ENCODE results near the gene TUBA1C.

Gene TUBA1C

DNA sequence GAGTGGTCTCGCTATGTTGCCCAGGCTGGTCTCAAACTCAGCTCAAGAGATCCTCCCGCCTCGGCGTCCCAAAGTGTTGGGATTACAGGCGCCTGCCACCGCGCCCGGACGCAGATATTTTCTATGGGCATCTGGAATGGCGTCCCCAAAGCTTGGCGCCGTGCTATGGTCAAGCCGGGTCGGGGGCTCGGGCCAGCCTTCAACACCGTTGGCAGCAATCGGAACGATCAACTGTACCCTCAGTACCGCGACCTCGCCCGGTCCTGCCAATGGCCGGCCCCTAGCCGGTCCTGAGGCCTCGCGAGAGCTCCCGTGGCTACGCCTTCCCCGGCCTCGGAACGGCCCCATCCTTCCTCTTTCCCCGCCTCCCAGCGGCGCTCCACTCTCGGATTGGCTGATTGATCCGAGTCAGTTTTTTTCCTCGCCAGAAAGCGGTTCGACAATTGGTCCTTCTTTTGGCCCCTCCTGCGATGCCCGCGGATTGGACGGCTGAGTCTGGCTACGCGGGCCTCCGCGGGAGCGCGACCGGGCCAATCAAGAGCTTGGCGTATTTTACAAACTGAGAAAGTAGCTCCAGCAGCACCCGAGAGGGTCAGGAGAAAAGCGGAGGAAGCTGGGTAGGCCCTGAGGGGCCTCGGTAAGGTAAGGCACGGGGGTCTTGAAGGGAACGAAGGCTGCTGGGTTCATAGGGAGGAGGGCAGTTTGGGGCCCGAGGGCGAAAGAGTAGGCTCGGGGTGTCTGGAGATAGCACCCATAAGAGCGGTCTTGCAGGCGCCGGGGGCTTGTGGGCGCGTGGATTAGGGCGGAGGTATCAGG, 58.0 kb downstream of the TUBA1C start, which contains the start of gene TROAP:
TROAP (plus strand) TSS at position 548 of the 816 bp plus-strand sequence. CDS start 354 bp downstream, outside the sequence.
- no peak for FAIRE-seq
- TF ChIP-seq, protein P1, sequence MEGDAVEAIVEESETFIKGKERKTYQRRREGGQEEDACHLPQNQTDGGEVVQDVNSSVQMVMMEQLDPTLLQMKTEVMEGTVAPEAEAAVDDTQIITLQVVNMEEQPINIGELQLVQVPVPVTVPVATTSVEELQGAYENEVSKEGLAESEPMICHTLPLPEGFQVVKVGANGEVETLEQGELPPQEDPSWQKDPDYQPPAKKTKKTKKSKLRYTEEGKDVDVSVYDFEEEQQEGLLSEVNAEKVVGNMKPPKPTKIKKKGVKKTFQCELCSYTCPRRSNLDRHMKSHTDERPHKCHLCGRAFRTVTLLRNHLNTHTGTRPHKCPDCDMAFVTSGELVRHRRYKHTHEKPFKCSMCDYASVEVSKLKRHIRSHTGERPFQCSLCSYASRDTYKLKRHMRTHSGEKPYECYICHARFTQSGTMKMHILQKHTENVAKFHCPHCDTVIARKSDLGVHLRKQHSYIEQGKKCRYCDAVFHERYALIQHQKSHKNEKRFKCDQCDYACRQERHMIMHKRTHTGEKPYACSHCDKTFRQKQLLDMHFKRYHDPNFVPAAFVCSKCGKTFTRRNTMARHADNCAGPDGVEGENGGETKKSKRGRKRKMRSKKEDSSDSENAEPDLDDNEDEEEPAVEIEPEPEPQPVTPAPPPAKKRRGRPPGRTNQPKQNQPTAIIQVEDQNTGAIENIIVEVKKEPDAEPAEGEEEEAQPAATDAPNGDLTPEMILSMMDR (IDR thresholded peaks at IDR 0.05; ENCODE audit: insufficient read depth, missing control alignments) = no peak

DNA sequence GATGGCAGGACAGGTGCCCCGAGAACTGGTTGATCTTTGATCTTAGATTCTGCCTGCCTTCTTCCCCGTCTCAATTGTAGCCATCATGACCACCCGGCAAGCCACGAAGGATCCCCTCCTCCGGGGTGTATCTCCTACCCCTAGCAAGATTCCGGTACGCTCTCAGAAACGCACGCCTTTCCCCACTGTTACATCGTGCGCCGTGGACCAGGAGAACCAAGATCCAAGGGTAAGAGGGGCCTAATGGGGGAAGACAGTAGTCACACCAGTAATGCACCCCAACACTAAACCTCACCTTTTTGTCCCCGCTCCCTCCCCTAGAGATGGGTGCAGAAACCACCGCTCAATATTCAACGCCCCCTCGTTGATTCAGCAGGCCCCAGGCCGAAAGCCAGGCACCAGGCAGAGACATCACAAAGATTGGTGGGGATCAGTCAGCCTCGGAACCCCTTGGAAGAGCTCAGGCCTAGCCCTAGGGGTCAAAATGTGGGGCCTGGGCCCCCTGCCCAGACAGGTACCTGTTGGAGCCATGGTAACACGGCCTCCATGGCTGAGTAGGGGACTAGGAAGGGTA, 58.7 kb downstream of the TUBA1C start:
- TF ChIP-seq, protein P1 (IDR thresholded peaks at IDR 0.05; ENCODE audit: insufficient read depth, missing control alignments) = no peak
- DNase-seq (ENCODE audit: insufficient read length, low spot score) = peak; percentile 15
- FAIRE-seq = no peak

More for the DNA sequence above, 58.0 kb downstream of the TUBA1C start, which contains the start of gene TROAP:
- DNase-seq (ENCODE audit: insufficient read length, low spot score) = peak; percentile 98
